IPS-NIHi7 (cell line): ENCODE data around the gene FIGLA.
"Not testable (repeated sequence)": the region's sequence is repeated elsewhere in the genome, so short reads cannot be mapped to it uniquely, and the experiment has no call there.

Source experiments
- DNase-seq: peaks from one replicate; pipeline ENCODE4 v3.0.0; 2012; ENCODE audit warnings: mixed read lengths; ENCODE audit errors: extremely low spot score

The FIGLA gene

GRCh38 chr2:70808983-70809958 lies 18.8 kb upstream of the FIGLA start:
- no peak for DNase-seq

GRCh38 chr2:70807828-70808118 lies 17.3 kb upstream of the FIGLA start:
- DNase-seq: no peak

- no peak for DNase-seq
These were observed 16.8 kb upstream of the FIGLA start for GRCh38 chr2:70807102-70807827.

DNA sequence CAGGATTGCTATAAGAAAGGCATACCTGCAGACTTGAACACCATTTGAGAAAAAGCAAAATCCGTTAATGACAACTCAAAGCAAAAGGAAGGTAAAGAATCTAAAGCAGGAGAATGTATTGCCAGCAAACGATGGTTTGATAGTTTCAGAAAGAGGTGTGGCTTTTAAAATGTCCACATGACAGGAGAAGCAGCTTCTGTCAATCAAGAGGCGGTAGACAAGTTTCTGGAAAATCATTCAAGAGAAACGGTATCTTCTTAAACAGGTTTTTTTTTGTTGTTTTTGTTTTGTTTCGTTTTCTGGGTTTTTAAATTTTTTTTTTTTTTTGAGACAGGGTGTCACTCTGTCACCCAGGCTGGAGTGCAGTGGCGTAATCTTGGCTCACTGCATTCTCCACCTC lies 16.2 kb upstream of the FIGLA start:
- DNase-seq: no peak

- DNase-seq: no peak
These were observed 15.6 kb upstream of the FIGLA start for GRCh38 chr2:70806013-70806412.

DNA sequence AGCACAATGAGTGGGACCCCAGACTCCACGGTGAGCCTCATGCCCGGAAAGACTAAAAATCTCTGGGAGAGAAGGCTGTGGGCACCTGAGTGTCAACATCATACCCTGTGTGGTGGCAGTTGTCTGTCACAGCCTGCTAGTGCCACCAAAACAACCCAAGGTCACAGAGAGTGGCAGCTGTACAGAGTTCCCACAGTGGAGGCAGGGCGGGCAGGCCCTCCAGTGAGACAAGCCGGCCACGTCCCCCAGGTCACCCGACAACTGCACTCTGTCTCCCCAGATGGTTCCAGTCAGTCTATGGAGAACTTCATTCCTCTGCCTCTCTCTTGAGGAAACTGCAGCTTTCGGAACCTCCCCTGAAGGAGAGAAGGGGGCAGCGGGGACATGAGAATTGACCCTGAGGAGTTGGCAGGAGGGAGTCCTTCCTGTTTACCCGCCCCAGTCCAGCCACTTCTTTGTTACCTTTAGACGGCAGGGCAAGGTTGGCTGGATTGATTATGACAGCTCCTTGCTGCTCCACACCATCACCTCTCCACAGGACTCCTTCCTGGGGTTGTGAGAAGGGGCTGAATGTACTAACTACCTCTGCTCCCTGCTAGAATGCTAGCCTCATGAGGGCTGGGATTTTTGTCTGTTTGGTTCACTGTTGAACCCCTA lies 11.3 kb upstream of the FIGLA start:
- DNase-seq: no peak

- DNase-seq: no peak
These were observed 9.3 kb upstream of the FIGLA start for GRCh38 chr2:70799706-70800105.

DNA sequence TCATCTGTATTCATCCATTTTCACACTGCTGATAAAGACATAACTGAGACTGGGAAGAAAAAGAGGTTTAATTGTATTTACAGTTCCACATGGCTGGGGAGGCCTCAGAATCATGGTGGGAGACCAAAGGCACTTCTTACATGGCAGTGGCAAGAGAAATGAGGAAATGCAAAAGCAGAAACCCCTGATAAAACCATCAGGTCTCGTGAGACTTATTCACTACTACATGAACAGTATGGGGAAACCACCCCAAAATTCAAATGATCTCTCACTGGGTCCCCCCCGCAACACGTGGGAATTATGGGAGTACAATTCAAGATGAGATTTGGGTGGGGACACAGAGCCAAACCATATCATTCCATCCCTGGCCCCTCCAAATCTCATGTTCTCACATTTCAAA lies 7.6 kb upstream of the FIGLA start:
- DNase-seq: not testable (repeated sequence)

GRCh38 chr2:70797506-70797905 lies 7.1 kb upstream of the FIGLA start:
- no peak for DNase-seq

DNA sequence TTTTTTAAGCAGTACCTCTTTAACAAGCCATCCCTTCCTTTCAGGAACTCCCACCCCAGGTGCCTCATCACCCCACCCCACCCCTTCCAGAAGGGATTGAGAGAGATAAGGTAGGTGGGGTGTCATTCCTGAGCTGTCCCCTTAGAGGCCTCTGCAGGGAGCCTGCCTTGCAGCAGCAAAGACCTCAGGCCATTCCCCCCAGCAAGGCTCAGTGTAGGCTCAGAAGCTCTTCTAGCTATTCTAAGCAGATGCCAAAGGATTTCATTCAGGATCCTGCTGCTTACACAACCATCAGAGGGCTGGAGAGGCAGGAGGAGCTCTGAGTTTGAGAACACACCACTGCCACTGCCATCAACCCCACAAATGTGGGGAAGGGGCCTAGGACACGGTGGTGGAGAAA lies 5.8 kb upstream of the FIGLA start:
- peak; percentile 35 for DNase-seq

DNA sequence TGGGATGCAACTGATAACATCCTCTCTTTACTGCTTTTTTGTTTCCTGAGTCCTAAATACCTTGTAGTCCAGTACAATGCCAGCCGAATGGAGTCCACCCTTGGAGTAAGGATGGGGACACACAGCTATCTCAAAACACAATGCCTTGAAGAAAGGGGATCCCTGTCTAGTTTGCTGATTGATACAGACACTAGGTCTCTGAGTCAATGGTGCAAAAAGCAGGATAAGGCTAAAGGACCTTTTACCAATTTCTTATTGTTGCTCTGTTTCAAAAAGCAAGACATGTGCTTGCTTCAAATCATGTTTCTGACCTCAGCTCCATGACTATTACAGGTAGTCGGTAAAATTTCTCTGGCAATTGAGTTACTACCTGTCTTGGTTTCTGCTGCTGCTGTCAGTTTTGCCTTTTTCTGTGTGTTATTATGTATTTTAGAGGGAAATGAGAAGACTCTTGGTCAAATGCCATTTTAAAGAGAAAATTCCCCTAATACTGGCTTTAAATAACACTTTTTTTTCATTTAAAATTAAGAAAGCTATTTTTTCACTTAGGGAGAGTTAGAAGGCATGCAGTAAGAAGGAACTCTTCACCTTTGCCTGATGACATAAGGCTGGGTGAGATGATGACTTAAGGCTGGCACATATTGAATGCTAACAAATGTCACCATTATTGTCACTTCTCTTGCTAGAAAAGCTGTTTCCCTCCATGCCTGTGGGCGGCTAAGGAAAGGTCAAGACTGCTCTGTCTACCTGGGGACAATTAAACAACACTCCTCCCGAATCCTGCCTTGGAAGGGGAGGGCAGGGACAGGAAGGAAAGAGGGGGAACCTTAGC lies 4.9 kb upstream of the FIGLA start:
- DNase-seq: no peak

DNA sequence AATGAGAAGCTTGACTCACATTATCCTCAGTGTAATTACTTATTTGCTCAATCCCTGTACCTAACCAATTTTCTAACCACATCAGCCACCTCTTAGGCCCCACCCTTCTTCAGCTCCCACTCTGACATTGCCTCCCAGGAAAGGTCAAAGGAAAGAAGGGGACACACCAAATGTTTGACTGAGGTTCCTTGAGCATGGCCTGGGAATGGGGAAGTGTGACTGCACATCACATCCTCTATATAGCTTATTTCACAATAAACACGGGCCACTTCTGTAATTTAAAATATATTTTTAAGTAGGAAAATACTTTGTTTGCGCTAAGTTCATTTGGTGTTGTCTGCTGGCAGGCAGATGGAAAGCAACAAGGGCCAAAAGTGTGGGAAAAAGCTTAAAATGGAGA lies 3.0 kb upstream of the FIGLA start:
- DNase-seq: no peak

- peak; percentile 82 for DNase-seq
These were observed 923 bp downstream of the FIGLA start for GRCh38 chr2:70789304-70790135.

- DNase-seq: peak; percentile 63
These were observed 5.1 kb downstream of the FIGLA start for GRCh38 chr2:70785137-70785911.

DNA sequence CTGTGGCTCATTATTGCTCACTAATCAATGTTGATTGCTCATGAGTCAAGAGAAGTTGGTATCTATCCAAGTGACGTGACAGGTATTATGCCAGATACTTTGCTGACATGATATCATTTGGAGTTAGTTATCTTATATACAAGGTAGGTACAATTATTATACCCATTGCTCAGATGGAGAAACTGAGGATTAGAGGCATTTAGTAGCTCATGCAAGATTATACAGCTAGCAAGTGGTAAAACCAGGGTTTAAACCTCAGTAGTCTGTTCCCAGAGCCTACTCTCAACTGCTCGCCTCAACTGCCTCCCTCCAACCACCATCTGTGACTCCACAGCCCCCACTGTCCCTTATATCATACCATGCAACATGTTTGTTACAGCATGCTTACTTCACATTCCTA lies 6.1 kb downstream of the FIGLA start:
- no peak for DNase-seq

GRCh38 chr2:70779911-70780545 lies 10.4 kb downstream of the FIGLA start:
- DNase-seq: no peak

- DNase-seq: no peak
These were observed 11.0 kb downstream of the FIGLA start for GRCh38 chr2:70779491-70779890.

DNA sequence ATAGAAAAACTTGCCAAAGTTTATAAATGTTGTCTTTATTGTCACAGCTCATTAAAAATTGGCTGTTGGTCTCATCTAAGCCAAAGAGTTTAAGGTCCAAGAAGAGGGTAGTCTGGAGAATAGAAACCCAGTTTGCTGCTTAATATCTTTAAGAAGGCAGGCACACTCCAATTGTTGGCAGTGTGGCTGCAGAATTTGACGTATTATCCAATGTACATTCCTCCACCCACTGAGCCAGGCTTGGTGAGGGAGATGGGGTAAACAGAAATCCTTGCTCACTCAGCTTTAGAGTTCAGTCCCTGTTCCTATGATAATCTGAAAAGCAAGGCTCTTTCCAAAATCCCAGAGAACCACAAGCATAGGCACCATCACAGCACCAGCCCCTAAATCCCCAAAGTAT lies 11.8 kb downstream of the FIGLA start:
- DNase-seq: no peak

DNA sequence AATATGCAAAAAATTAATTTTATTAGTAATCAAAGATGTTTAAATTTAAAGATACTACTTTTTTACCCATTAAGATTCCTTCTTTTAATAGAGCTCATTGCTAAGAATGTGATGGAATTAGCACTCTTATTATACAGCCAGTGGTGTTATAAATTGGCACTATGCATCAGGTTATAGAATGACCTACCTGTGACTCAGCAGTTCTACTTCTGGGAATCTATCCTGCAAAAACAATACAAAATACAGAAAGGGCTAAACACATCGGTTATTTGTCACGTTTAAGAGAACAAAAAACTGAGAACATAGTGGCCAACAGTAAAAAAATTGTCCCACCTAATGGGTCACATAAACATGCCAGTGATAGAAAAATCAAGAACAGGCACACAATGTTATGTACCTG lies 13.0 kb downstream of the FIGLA start:
- no peak for DNase-seq

- no peak for DNase-seq
These were observed 14.2 kb downstream of the FIGLA start for GRCh38 chr2:70776266-70776665.
